Mucosa of gallbladder (tissue), 1 donor: ENCODE data around the gene CTNND2. TPM values are rescaled to one million over a fixed set of nuclear protein-coding genes. Genes with fewer than 3 reads are reported as not detected.

Source experiments
- DNase-seq: peaks from one replicate; pipeline ENCODE4 v3.0.0-alpha.2; 2020; ENCODE audit warnings: low spot score
- total RNA-seq: library from RNA; stranded (reverse); gene quantifications from one replicate; pipeline ENCODE4 v1.2.1, GENCODE V29; 2021
- donor health status: DM: no; HTN: no; CAD: no.

The CTNND2 gene
- total RNA-seq, 1 donor from 2014 or later = 131 TPM

DNA sequence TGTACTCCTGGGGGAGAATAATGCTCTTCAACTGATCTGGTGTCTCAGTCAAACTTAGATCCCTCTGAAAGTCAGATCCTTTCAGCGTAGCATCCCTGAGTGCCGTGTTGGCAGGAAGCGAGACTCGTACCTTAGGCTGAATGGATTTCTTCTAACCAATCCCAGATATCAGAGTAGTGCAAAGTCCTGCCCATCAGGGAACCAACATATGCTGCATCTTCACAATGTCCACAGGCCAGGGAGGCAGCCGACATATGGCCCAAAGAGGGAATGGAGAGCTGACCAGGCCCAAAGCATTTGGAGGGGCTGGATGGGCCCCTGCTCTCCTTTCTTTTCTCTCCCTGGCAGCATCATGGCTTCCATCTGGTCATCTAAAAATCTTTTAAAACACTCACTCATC is 646.2 kb downstream of the CTNND2 start:
- no peak for DNase-seq

DNA sequence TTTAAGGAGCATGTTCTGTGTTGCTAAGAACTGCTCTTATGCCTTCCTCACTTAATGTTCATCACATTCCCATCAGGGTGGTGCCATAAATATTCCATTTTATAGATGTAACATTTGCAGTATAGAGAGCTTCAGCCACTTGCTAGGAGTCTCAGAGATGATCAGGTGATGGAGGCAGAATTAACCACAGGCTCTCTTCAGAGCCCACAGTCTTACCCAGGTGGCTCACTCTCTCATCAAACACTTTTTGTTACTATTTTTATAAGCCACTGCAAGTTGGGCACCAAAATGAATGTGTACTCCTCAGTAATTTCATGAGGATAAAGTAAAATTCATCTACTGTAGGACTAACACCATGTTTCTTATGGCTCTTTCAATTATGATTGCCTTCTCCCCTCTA is 651.7 kb downstream of the CTNND2 start:
- DNase-seq = no peak

DNA sequence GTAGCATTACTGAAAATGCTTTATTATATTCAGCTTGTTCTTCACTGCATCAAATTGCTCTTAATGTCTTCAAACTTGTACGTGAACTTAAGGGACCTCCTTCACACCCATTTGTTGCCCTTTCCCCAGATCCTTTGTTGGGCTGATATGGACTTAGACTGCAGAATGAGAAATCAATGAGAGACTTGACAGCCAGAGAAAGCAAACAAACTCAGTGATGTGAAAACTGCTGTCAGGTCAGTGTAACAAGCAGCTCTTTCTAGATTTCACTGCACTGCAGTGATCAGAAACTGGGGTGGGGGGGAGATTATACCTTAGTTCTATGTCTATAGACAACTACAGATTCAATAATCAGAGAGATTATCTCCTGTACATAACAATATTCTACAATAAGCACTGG is 652.2 kb downstream of the CTNND2 start:
- no peak for DNase-seq

DNA sequence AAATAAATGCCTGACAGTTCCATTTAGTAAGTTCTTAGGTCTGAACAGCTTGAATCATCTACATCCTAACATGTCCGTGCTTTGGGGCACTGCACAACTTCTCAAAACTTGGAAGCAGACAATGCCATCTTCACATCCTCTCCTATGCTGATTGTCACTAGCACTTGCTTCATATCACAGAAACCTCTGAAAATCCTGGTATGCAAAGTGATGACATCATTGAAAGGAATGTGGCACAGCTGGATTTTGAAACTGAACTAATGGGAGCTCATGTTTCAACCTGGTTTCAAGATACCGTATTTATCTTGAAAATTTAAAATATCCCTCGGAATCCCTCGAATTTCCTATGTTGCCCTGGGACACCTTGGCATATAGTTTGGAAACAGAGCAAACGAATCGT is 653.0 kb downstream of the CTNND2 start:
- no peak for DNase-seq

DNA sequence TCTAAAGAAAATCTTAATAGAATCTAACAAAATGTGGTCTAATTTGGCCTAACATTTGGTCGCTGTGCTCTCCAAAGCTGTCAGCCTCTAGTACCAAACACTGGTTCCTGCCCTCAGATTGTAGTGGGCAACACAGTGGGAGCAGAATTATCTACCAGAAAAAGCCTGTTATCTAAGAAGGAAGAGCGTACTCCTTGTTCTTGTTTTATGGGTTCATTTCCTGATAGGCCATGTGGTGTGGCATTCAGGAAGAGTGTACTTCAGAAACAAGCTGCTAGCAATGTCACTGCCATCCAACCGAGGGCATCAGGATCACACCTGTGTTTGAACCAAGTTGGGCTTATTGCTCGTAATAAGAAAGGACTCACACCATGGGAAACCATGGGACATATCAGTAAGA is 655.3 kb downstream of the CTNND2 start:
- no peak for DNase-seq

DNA sequence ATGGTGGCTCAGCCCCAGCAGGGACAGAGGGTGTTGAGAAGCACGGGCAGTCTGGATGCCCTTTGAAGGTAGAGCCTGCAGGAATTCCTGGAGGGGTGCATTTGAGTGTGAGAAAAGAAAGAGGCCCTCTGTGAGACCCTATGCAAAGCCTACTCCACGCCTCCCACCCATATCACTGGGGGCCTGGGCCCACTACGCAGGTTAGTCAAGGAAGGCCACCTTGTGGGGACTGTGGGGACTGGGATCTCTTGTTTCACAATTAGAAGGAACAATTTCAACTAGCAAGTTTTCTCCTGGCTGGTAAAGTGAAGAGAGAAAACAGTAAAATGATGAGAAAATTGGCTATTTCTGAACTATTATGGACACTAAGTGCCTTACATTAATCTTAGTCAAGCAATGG is 657.0 kb downstream of the CTNND2 start:
- no peak for DNase-seq

DNA sequence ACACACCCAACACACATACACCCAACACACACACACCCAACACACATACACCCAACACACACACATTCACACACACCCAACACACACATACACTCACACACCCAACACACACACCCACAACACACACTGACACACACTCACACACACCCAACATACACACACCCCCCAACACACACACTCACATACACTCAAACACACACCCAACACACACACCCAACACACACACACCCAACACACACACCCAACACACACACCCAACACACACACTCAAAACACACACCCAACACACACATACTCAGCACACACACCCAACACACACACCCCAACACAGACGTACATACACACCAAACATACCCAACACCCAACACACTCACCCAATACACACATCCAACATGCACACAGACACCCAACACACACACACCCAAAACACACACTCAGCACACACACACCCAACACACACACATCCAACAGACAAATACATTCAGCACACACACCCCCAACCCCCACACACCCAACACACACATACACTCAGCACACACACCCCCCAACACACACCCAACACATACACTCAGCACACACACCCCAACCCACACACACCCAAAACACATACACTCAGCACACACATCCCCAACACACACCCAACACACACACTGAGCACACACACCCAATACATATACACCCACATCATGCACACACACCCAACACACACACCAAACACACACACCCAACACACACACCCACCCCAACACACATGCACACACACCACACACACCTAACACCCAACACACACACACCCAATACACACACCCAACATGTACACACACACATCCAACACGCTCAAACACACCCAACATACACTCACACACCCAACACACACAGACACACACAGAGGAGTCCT is 663.7 kb downstream of the CTNND2 start:
- no peak for DNase-seq

DNA sequence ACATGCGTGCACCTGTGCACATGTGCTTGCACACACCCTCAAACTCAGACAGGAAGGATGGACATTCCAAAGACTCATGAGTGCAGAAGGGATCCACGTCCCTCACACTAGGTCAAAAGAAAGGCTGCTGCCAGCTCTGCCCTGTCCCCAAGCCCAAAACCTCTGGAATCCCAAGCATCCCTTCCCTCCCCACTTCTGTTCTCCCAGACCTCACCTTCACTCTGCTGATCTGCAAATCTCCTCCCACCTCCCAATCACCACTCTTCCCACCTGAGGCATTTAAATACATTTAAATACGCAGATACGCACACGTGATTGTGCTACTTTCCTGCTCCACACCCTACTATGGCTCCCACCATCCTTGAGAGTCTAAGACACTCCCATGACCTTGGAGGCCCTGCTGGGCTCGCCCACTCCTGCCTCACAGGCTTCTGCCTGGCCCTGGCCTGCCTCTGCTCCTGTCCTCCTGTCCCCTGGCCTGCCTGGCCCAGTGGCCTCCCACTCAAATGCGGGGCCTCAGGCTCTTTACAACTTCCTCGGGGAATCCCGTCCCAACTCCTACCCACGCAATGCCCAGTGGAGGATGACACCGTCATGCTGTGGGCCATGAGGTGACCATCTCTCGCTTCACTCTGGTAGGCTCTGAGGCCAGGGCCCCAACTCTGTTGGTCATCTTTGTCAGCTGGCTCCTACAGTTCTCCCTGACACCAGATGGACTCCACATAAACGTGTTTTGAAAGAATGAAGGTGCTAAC is 664.8 kb downstream of the CTNND2 start:
- DNase-seq = no peak

DNA sequence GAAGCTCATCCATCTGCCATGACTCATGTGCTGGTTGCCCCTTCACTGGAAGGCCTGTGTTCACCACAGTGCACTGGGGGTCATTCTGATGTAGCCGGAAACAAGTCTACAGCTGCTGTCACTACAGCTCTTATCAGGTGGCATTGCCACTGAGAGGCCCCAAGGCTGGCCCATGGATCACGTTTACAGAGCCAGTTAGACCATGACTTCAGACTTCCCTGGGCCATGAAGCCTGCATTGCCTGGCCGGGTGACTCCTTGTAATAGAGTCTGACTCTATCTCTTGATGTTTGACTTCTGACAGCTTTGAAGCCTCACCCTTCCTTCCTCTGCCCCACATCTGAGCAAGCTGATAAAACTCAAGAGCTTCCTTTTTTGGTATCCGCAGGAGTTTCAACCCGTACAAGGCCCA is 669.7 kb downstream of the CTNND2 start:
- no peak for DNase-seq

DNA sequence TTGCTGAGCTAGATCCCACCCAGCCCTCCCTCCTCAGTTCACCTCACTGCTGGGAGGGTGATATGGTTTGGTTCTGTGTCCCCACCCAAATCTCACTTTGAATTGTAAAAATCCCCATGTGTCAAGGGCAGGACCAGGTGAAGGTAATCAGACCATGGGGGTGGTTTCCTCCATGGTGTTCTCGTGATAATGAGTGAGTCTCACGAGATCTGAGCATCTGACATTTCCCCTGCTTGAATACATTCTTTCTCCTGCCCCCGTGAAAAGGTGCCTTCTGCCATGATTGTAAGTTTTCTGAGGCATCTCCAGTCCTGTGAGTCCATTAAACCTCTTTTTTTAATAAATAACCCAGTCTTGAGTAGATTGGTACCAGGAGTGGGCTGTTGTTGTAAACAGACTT is 673.4 kb downstream of the CTNND2 start:
- no peak for DNase-seq

DNA sequence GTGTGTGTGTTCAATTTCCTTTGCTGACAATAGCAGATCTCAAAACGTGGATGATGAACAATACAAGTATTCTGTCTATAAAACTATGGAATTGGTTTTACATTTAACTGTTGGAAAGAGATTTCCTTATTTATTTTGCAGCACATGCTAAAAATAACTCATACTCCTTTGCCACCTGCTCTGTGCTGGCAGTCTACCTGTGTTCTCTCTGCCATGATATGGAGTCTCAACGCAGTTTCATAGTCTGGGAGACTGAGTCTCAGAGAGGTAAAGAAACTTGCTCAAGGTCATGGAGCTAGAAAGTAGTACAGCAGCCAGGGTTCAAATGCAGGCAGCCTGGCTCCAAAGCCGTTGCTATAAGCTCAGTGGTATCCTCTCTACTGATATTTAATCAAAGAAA is 677.2 kb downstream of the CTNND2 start:
- DNase-seq = no peak

DNA sequence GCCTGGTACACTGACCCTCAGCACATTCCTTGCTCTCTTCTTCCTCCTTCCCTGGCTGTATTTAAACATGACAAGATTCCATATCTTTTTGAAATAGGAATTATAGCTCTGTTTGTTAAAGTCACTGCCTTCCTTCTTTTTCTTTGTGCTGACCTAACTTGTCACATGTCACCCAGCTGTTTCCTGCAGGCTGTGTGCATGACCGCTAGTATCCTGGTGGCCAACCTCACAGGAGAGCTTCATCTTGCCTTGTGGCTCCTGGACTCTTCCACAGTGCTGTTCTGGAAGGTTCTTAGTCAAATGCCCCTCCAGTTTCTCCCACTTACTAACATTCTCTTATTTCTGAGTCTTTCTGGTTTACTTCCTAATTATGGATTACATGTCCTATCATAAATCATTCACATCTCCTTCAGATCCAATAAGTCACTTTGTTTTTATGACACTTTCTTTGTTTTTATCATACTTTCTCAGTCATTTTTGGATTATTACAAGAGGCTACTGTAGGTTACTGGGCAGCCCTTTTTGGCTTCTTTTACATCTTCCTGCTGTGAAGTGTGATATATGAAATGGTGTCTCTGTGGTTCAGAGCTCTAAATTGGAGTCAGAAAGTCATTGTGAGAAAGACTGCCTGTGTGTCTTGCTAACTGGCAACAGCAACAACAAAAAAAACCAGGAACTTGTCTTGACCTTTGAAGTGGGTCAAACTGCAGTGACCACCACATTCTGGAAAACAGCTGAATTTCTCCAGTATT is 679.6 kb downstream of the CTNND2 start:
- DNase-seq = no peak

DNA sequence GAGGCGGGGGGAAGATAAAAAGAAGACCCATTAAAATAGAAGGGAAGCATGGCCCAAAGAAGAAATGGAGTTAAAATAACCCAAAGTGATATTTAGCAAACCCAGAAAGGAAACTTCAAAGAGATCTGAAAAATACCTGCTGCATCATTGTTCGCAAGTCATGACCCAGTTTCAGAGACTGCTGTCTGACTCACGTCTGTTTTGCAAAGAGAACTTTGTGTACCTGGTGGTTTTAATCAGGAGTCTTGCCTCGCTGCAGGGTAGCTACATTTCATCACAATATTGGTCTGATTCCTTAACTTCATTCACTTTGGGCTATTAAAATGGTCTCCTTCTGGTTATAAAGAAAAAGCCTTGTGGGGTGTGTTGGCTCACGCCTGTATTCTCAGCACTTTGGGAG is 682.1 kb downstream of the CTNND2 start:
- no peak for DNase-seq

DNA sequence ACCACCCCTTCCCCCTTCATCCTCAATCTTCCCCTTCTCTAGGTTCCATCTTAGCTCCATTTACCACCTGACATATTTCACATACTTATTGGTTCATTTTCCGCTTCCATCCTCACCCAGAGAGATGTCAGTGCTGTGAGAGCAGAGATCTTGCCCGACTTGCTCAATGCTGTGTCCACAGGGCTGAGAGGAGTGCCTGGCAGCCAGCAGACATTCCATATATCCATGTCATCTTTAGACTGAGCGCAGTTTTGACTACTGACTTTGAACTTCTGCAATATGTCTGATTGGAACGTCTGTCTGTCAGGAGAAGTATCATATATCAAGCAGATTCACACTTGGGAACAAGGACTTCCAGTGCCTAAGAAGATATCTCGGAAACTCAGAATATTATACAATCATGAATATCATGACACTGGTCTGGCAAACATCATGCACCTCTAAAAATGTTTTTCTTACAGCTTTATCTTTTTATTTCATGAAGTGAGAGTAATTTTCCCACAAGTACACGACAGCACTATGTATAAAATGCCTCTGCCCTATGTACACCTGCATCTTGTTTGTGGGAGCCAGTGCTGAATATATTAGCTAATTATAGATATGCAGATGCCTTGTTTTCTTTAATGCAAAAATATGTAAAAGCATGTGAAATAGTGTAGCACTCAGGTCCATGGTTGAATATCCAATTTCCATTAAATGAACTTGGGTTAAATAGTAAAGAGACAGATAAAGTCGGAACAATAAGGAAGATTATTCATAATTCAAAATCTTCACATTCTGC is 689.2 kb downstream of the CTNND2 start:
- DNase-seq = no peak

DNA sequence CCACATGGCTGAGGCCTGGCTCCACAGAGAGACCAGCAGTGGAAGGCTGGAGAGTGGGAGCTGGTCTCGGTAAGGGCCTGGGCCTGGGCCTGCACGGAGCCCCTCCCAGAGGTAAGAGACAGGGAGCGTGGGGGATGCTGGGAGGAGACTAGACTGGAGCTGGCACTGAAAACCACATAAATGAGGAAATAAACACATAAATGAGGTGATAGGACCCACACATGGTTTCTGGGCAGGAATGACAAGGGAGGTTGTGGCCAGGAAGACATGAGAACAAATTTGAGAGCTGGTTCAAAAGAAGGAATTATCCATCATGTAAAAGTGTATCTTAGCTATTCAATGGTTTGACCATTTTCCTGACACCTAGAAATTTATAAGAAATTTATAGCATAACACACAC is 691.5 kb downstream of the CTNND2 start:
- DNase-seq = no peak

DNA sequence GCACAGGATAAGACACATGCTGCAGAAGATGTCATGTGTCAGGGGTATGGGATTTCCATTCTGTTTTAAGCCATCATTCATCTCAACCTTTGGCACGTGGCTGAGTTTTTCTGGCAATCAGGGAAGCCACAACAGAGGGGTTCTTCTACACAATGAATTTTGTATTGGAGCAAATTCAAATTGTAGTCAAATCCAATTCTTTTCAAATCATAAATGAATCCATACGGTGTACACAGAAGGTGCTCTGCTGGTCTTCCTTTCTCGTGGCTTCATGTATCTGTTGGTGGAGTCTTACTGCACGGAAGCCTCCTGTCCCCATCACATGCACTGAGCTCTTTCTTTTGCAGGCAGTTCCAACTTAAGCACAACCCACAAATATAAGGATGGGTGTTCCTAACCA is 706.5 kb downstream of the CTNND2 start:
- DNase-seq = no peak

DNA sequence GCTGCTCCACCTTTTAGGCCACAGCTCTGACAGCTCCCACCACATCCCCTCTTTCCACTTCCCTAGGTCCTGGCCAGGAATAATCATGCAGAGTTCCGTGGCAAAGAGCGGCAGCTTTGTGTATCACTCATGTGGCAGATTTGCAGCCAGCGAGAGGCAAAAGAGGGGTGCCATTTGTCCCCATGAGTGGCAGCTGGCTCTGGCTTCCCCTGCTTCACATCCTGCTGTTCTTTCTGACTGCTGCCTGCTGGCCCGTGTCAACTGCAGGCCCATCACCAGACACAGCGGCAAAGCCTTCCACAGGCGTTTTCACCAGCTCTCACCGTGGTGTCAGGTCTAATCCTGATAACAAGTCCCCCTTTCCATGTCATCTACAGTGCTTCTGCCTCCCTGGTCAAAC is 712.6 kb downstream of the CTNND2 start:
- DNase-seq = no peak

DNA sequence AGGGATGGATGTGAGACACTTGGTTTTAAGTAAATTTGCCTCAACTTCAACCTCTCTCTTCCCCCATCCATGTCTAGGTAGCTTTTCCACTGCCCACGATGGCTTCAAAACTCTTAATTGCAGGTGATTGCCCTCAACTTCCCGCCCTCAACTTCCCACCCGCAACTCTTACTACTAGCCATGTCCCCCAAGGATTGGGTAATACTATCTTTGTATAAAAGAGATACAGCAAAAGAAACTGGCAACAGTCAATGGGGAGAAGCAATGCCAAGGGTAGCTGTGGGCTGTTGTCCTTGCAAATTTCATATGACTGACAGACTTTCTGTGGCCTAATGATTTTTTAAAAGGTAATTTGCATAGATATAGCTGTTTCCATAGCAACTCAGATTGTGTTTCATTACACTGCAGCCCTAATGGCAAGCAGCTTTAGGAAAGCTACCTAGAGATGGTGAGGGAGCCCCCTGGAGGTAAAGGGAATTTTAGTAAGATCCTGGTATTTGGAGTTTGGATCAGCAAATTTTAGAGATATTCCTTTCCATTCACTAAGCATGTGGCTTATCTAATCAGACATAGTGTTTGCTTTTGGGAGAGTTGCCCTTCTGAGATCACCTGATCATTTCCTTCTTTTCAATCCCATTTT is 721.7 kb downstream of the CTNND2 start:
- DNase-seq = no peak

DNA sequence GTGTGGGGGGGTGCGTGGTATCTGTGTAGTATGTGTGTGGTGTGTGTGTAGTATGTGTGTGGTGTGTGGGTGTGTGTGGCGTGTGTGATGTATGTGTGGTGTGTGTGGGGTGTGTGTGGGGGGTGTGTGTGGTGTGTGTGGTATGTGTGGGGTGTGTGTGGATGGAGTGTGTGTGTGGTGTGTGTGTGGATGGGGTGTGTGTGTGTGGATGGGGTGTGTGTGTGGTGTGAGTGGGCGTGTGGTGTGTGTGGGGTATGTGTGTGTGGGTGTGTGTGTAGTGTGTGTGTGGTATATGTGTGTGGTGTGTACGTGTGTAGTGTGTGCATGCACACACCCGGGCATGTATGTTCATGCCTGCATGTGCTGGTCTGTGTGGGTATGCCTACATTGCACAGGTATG is 722.3 kb downstream of the CTNND2 start:
- DNase-seq = no peak

DNA sequence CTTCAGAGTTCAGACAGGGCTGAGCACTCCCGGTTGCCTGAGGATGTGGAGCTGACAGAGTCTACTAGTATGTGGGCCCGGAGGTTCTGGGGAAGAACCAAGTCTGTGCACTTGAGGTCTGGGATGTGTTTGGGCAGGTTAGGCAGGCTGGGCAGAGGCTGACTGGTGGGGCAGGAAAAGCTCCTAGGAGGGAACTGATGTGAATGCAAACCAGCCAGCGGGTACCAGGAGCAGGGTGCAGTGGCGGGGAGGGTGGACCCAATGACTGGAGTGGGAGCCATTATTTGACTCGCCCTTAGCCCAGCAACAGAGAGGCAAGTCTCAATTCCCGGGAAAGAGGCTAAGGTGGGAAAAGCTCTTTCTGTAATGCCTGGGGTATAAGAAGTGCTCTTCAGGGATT is 723.4 kb downstream of the CTNND2 start:
- no peak for DNase-seq
